WTC11 (cell line): ENCODE measurements around the gene TMEM174.

Source experiments
- AR ChIP-seq: fragments of 250-450 bp; sonication (Bioruptor Pico); IDR thresholded peaks from 2 replicates; pipeline ENCODE4 v1.9.0; 2021; ENCODE audit warnings: mild to moderate bottlenecking
- CBFB ChIP-seq: sonication (generic); formaldehyde crosslinking; IDR thresholded peaks from 2 replicates; pipeline ENCODE4 v1.8.1; 2022; ENCODE audit warnings: mild to moderate bottlenecking, low read depth, missing genetic modification reagents
- CREM ChIP-seq: sonication (generic); formaldehyde crosslinking; IDR thresholded peaks from 2 replicates; pipeline ENCODE4 v1.8.1; 2022; ENCODE audit warnings: mild to moderate bottlenecking, missing genetic modification reagents, moderate library complexity
- ELF4 ChIP-seq: sonication (generic); formaldehyde crosslinking; IDR thresholded peaks from 2 replicates; pipeline ENCODE4 v1.8.1; 2022; ENCODE audit warnings: low read depth, mild to moderate bottlenecking, moderate library complexity, missing genetic modification reagents
- FOXJ3 ChIP-seq: sonication (generic); formaldehyde crosslinking; IDR thresholded peaks from 2 replicates; pipeline ENCODE4 v1.9.0; 2021; ENCODE audit warnings: missing genetic modification reagents, mild to moderate bottlenecking, borderline replicate concordance
- JUN ChIP-seq: sonication (generic); formaldehyde crosslinking; IDR thresholded peaks from 2 replicates; pipeline ENCODE4 v1.8.0; 2023; ENCODE audit warnings: mild to moderate bottlenecking, missing genetic modification reagents
- MXD4 ChIP-seq: fragments of 250-450 bp; sonication (Bioruptor Pico); IDR thresholded peaks from 2 replicates; pipeline ENCODE4 v1.8.0; 2021; ENCODE audit warnings: mild to moderate bottlenecking, moderate library complexity, borderline replicate concordance
- PRRX2 ChIP-seq: fragments of 250-450 bp; sonication (Bioruptor Pico); IDR thresholded peaks from 2 replicates; pipeline ENCODE4 v1.8.0; 2021; ENCODE audit warnings: mild to moderate bottlenecking
- SP1 ChIP-seq: sonication (generic); formaldehyde crosslinking; conservative IDR thresholded peaks from 2 replicates; pipeline ENCODE4 v1.8.1; 2022; ENCODE audit warnings: missing genetic modification reagents
- TEAD4 ChIP-seq: sonication (generic); formaldehyde crosslinking; IDR thresholded peaks from 2 replicates; pipeline ENCODE4 v1.8.0; 2022; ENCODE audit warnings: mild to moderate bottlenecking, missing genetic modification reagents
- ZNF121 ChIP-seq: sonication (generic); formaldehyde crosslinking; IDR thresholded peaks from 2 replicates; pipeline ENCODE4 v1.8.0; 2023; ENCODE audit warnings: missing genetic modification reagents
- TF ChIP-seq, protein P1 (sequence below): fragments of 200-600 bp; IDR thresholded peaks from 2 replicates; pipeline ENCODE4 v1.8.0; 2022; ENCODE audit warnings: antibody characterized with exemption
- TF ChIP-seq, protein P2 (sequence below): sonication (generic); formaldehyde crosslinking; IDR thresholded peaks from 2 replicates; pipeline ENCODE4 v1.8.0; 2022; ENCODE audit warnings: mild to moderate bottlenecking, missing genetic modification reagents
- TF ChIP-seq, protein P3 (sequence below): sonication (generic); formaldehyde crosslinking; IDR thresholded peaks from 2 replicates; pipeline ENCODE4 v1.8.0; 2022; ENCODE audit warnings: mild to moderate bottlenecking, missing genetic modification reagents

DNA sequence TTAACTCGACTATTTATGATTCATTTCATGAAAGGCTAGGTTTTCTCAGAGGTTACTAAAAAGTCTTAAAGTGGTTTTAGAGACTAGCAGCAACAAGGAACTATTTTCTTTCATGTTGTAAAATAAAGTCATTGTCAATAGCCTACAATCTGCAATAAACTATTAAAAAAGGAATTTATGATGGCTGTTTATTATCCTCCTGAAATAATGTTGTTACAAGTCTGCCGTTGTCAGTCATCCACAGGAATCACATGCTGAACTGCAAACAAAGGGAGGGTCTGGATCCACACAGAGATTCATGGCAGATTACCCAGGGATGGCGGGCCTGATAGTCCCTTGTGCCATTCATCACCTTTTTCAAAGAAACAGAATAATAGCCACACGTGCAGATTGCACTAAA, 49.2 kb downstream of the TMEM174 start:
- TF ChIP-seq, protein P1, sequence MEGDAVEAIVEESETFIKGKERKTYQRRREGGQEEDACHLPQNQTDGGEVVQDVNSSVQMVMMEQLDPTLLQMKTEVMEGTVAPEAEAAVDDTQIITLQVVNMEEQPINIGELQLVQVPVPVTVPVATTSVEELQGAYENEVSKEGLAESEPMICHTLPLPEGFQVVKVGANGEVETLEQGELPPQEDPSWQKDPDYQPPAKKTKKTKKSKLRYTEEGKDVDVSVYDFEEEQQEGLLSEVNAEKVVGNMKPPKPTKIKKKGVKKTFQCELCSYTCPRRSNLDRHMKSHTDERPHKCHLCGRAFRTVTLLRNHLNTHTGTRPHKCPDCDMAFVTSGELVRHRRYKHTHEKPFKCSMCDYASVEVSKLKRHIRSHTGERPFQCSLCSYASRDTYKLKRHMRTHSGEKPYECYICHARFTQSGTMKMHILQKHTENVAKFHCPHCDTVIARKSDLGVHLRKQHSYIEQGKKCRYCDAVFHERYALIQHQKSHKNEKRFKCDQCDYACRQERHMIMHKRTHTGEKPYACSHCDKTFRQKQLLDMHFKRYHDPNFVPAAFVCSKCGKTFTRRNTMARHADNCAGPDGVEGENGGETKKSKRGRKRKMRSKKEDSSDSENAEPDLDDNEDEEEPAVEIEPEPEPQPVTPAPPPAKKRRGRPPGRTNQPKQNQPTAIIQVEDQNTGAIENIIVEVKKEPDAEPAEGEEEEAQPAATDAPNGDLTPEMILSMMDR = no peak
- TF ChIP-seq ZNF121 (CRISPR knock-in tag) = no peak
- TF ChIP-seq, protein P2, sequence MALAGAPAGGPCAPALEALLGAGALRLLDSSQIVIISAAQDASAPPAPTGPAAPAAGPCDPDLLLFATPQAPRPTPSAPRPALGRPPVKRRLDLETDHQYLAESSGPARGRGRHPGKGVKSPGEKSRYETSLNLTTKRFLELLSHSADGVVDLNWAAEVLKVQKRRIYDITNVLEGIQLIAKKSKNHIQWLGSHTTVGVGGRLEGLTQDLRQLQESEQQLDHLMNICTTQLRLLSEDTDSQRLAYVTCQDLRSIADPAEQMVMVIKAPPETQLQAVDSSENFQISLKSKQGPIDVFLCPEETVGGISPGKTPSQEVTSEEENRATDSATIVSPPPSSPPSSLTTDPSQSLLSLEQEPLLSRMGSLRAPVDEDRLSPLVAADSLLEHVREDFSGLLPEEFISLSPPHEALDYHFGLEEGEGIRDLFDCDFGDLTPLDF (CRISPR knock-in tag) = no peak
- no peak for TF ChIP-seq ELF4 (CRISPR knock-in tag)
- TF ChIP-seq MXD4 (CRISPR knock-in tag) = no peak
- TF ChIP-seq FOXJ3 = no peak
- no peak for TF ChIP-seq JUN
- no peak for TF ChIP-seq TEAD4 (CRISPR knock-in tag)
- no peak for TF ChIP-seq CBFB (CRISPR knock-in tag)
- no peak for TF ChIP-seq AR (CRISPR knock-in tag)
- TF ChIP-seq, protein P3, sequence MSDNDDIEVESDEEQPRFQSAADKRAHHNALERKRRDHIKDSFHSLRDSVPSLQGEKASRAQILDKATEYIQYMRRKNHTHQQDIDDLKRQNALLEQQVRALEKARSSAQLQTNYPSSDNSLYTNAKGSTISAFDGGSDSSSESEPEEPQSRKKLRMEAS (CRISPR knock-in tag) = no peak
- no peak for TF ChIP-seq SP1 (CRISPR knock-in tag)
- TF ChIP-seq CREM (CRISPR knock-in tag) = no peak
- no peak for TF ChIP-seq PRRX2 (CRISPR knock-in tag)
